Measurements from ENCODE around the gene EPS8L3. TPM values are rescaled to one million over a fixed set of nuclear protein-coding genes. Genes with fewer than 3 reads are reported as not detected.

EPS8L3 gene
- total RNA-seq, 6 donors from 2014 or later: 0.20 TPM; not detected in 5

DNA sequence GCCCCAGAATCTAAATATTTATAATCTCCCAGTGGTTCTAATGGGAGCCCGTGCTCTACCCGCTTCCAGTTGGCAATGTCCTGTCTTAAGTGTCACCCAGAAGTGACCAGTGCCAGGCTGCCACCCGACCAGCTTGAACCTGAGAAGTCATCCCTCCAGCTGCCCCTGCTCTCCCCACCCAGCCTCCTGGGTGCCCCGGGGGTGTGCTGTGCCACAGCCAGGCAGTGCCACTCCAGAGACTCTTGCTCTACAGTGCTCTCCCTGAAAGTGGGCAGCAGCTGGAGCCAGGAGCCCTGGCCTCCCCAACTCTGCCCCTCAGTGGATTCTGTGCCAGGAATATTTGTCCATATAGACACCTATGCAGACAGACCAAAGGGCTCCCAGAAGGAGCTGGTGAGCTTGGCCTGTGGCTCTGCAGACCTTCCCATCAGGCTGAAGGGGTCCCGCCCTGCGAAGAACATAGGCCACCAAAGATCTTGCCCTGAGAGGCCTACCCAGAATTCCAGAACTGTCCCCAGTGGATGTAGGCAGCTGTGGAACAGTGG is 9.0 kb upstream of the EPS8L3 start:
- TF ChIP-seq POLR2AphosphoS5 (IDR thresholded peaks at IDR 0.05): no peak
- TF ChIP-seq, protein P1, sequence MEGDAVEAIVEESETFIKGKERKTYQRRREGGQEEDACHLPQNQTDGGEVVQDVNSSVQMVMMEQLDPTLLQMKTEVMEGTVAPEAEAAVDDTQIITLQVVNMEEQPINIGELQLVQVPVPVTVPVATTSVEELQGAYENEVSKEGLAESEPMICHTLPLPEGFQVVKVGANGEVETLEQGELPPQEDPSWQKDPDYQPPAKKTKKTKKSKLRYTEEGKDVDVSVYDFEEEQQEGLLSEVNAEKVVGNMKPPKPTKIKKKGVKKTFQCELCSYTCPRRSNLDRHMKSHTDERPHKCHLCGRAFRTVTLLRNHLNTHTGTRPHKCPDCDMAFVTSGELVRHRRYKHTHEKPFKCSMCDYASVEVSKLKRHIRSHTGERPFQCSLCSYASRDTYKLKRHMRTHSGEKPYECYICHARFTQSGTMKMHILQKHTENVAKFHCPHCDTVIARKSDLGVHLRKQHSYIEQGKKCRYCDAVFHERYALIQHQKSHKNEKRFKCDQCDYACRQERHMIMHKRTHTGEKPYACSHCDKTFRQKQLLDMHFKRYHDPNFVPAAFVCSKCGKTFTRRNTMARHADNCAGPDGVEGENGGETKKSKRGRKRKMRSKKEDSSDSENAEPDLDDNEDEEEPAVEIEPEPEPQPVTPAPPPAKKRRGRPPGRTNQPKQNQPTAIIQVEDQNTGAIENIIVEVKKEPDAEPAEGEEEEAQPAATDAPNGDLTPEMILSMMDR (IDR thresholded peaks at IDR 0.05): no peak
- no peak for TF ChIP-seq POLR2A (IDR thresholded peaks at IDR 0.05)
- TF ChIP-seq EP300 (IDR thresholded peaks at IDR 0.05): no peak
- Histone ChIP-seq H3K27ac (no peak overlapping the region), H3K36me3 (no peaks in the 10 kb centered on the region), H3K9me3 (no peaks in the 10 kb centered on the region), H3K27me3 (no peaks in the 10 kb centered on the region), H3K4me1 (peaks cover 0 to 8% (median 6%) of the 10 kb centered on the region in 4 donors), H3K4me3 (no peak overlapping the region)
- ATAC-seq (ENCODE audit: low FRiP score in 2 of 2) (no peak), DNase-seq (no peak)
- WGBS, 2 donors: 88 to 90% methylated on average over 6 of the region's 6 CpGs

DNA sequence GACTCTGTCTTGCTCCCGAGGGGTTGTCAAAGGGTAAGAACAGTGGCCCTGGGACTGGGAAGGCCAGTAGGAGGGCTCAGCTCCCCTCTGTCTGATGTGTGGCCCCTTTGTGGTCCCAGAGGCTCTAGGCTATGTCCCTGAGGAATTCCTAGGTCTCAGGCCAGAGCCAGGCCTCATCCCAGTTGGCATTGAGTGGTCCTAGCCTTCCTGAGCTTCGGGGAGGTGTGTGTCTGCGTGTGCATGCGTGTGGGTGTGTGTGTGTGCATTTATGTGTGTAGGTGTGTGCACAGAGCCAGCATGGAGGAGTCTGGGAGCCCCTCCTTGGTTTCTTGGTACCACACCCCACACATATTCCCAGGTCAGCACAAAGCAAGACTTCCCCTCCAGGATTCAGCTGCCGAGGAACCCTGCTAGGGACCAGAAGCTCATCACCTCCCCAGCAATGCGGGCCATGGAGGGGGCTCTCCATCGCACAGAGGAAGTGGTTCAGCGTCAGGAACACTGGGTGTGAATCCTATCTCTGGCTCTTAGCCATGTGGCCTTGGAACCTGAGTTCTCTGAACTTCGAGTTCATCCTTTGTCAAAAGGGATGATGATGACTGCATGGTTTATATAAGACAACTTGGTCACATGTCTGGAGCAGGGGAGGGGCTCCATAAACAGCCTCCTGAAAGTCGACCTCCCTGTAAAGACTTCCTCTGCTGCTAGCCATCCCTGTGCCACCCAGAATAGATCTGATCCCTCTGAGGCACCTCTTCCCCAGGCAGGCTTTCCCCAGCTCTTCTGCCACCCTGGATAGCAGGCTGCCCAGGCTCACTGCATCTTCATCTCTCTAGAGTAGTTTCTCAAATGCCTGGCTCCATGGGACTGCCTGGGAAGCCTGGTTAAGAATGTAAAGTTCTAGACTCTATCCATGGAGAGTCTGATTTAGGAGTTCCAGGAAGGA is 8.3 kb upstream of the EPS8L3 start:
- Histone ChIP-seq H3K9me3 (no peaks in the 10 kb centered on the region), H3K27me3 (no peaks in the 10 kb centered on the region), H3K4me3 (no peak overlapping the region), H3K36me3 (no peaks in the 10 kb centered on the region), H3K4me1 (peaks cover 0 to 4% (median 3%) of the 10 kb centered on the region in 4 donors), H3K27ac (no peak overlapping the region)
- ATAC-seq (ENCODE audit: low FRiP score in 2 of 2) (no peak), DNase-seq (no peak)
- WGBS, 2 donors: 56 to 74% methylated on average over 6 to 10 of the region's 10 CpGs
- TF ChIP-seq EP300 (IDR thresholded peaks at IDR 0.05) (no peak), POLR2AphosphoS5 (IDR thresholded peaks at IDR 0.05) (no peak), POLR2A (IDR thresholded peaks at IDR 0.05) (no peak)
- TF ChIP-seq, protein P1 (IDR thresholded peaks at IDR 0.05): no peak

DNA sequence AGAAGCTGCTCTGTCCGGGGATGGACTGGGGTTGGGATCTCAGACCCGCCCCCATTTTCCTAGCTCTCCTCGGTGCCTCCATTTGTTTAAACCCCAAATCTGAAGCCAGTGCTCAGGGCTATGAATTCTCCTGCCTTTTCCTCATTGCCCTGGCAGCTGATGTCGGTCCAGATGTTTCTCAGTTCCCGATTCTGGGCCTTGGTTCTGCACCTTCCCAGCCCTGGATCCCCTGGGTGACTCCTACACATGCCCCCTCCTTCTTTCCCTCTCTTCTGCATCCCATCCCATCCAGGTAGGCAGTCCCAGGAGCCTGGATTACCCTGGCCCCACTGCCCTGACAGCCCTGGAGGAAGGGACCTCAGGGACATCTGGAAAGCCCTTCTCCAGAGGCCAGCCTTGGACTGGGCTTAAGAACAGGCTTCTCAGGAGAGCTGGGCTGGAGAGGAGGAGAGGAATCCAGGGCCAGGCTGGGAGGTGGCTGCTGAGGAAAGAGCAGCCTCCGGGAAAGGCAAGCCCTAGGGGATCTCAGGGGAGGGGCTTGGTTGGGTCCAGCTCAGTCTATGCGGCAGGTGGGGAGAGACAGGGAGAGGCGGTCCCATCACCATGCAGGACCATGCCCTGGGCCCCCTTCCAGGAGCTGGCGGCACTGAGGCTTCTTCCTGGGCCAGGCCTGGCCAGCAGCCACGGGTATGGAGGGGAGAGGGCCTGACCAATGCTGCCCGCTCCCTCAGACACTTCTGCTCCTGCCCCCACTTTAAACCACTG is 6.8 kb upstream of the EPS8L3 start:
- H3K27ac ChIP-seq: no peak overlapping the region
- 84 to 85% methylated on average over 8 to 11 of the region's 11 CpGs for WGBS, 2 donors
- ATAC-seq (ENCODE audit: low FRiP score in 2 of 2): no peak

DNA sequence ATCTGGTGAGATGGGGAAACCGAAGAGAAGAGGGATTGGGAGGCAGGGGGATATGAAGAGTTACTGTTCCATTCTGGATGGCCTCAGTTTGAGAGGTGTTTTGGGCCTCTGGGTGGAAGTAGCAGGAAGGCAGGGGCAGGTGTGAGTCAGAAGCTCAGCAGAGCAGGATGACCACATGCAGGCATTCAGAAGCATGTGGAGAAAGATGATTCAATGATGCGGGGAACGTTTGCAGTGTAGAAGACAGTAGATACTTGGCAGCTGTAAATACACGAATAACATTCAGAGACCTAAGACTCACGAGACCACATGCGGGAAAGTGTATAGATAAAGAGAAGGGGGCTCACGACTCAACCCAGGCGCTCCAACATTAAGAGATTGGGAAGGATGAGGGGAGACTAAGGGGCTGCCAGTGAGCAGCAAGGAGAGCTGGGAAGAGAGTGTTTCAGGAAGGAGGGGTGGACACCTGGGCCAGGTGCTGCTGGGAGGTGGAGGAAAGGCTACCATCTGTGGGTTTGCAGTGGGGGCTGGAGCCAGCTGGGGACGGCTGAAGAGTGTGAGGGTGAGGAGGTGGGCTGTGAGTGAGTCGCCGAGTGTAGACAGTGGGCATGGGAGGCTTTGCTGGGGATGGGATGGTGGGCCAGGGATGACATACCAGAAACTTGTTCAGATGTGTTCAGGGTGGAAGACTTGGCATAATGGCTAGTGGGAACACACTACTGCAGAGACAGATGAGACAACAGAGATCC is 5.8 kb upstream of the EPS8L3 start:
- whole genome bisulfite sequencing, 2 donors: 90 to 93% methylated on average over 11 of the region's 11 CpGs
- Histone ChIP-seq H3K4me1 (no peaks in the 10 kb centered on the region), H3K27ac (no peak overlapping the region), H3K27me3 (no peaks in the 10 kb centered on the region), H3K36me3 (no peaks in the 10 kb centered on the region), H3K9me3 (no peaks in the 10 kb centered on the region), H3K4me3 (no peak overlapping the region)
- ATAC-seq (ENCODE audit: low FRiP score in 2 of 2) (no peak), DNase-seq (peak in 1 of 2 donors; percentile 5)
- TF ChIP-seq, protein P1 (IDR thresholded peaks at IDR 0.05): no peak
- TF ChIP-seq POLR2A (IDR thresholded peaks at IDR 0.05) (no peak), POLR2AphosphoS5 (IDR thresholded peaks at IDR 0.05) (no peak), EP300 (IDR thresholded peaks at IDR 0.05) (no peak)

More for the DNA sequence above, 6.8 kb upstream of the EPS8L3 start:
- Histone ChIP-seq H3K4me3 (no peak overlapping the region), H3K9me3 (no peaks in the 10 kb centered on the region), H3K36me3 (no peaks in the 10 kb centered on the region), H3K4me1 (no peaks in the 10 kb centered on the region), H3K27me3 (no peaks in the 10 kb centered on the region)
- DNase-seq: peak in 1 of 2 donors; percentile 13
- no peak for TF ChIP-seq POLR2A (IDR thresholded peaks at IDR 0.05)
- TF ChIP-seq, protein P1 (IDR thresholded peaks at IDR 0.05): no peak
- TF ChIP-seq POLR2AphosphoS5 (IDR thresholded peaks at IDR 0.05): no peak
- TF ChIP-seq EP300 (IDR thresholded peaks at IDR 0.05): no peak

Data from upper lobe of left lung (tissue), 6 donors.